HG03520 (cell line): Measurements from ENCODE around the gene RAMP2.

Source experiments
- ATAC-seq: cut with Tn5 transposase; IDR thresholded peaks from one replicate; pipeline ENCODE4 v1.9.1; 2021; ENCODE audit warnings: mild to moderate bottlenecking, moderate library complexity; ENCODE audit not compliant: unreplicated experiment

RAMP2 gene

GRCh38 chr17:42791948-42792347, 30.9 kb downstream of the RAMP2 start:
- no peak for ATAC-seq

- ATAC-seq: no peak
Observed at GRCh38 chr17:42792545-42792944, 31.5 kb downstream of the RAMP2 start.

GRCh38 chr17:42795061-42795460, 34.0 kb downstream of the RAMP2 start:
- no peak for ATAC-seq

GRCh38 chr17:42795465-42795864, 34.4 kb downstream of the RAMP2 start:
- no peak for ATAC-seq

GRCh38 chr17:42796066-42796758, 35.2 kb downstream of the RAMP2 start:
- no peak for ATAC-seq

- ATAC-seq: no peak
Observed at GRCh38 chr17:42797067-42798007, 36.3 kb downstream of the RAMP2 start.

- ATAC-seq: no peak
Observed at GRCh38 chr17:42798011-42798382, 37.0 kb downstream of the RAMP2 start.

GRCh38 chr17:42798383-42799380, 37.7 kb downstream of the RAMP2 start, which contains the start of the genes CNTD1 and COA3:
Gene CNTD1 (plus strand): TSS chr17:42798861. CDS start chr17:42799068, 207 bp downstream.
Gene COA3 (minus strand): TSS chr17:42798704. CDS start chr17:42798681, 23 bp downstream.
- no peak for ATAC-seq

- ATAC-seq: no peak
Observed at GRCh38 chr17:42803074-42803883, 42.3 kb downstream of the RAMP2 start.

GRCh38 chr17:42804918-42805367, 43.9 kb downstream of the RAMP2 start:
- ATAC-seq: no peak

GRCh38 chr17:42806249-42806648, 45.2 kb downstream of the RAMP2 start:
- no peak for ATAC-seq

- no peak for ATAC-seq
Observed at GRCh38 chr17:42809250-42809649, 48.2 kb downstream of the RAMP2 start.
